Endothelial cell of umbilical vein (primary cell): ENCODE data around the gene IL17RD. TPM values are rescaled to one million over a fixed set of nuclear protein-coding genes. Genes with fewer than 3 reads are reported as not detected.

ENCODE experiments used
- BruUV-seq: library from RNA; stranded (reverse); fragments of 400-500 nt; replicated peaks from 2 replicates; lab custom pipeline; 2021; lab: Mats Ljungman, UMichigan
- CTCF ChIA-PET: fragments of 300-600, 350-600 bp; sonication (Branson Sonifier 250); formaldehyde crosslinking; loops from one replicate; lab custom pipeline; 2021; ENCODE audit warnings: antibody characterized with exemption, inconsistent platforms; lab: Charles Lee
- POLR2A ChIA-PET: fragments of 300-600, 350-600 bp; sonication (Branson Sonifier 250); formaldehyde crosslinking; loops from one replicate; lab custom pipeline; 2021; ENCODE audit warnings: antibody characterized with exemption, inconsistent platforms; lab: Charles Lee
- DNase-seq: peaks from one replicate; pipeline ENCODE4 v3.0.0-alpha.2; 2011; ENCODE audit warnings: low read depth, low spot score
- FAIRE-seq: peaks from 2 replicates; lab custom pipeline; 2011; peaks lifted over from hg19 to GRCh38; lab: Jason Lieb, UNC
- H2AFZ ChIP-seq: 2 replicates; pipeline ENCODE4 v1.6.0; 2012; ENCODE audit warnings: low read depth, low read length, control low read depth, inconsistent platforms
- H3K27ac ChIP-seq: 2 replicates; pipeline ENCODE4 v1.5.1; 2011; ENCODE audit warnings: low read depth, mild to moderate bottlenecking, control low read depth, low read length, moderate library complexity; ENCODE audit not compliant: insufficient read depth
- H3K27me3 ChIP-seq, 2 experiments: 2 replicates each; pipeline versions ENCODE4 v1.6.0 to v1.6.1; 2011; ENCODE audit warnings: low read length in 2 of 2, mixed read lengths in 1 of 2; ENCODE audit not compliant: control insufficient read depth in 2 of 2, insufficient read depth in 2 of 2
- H3K36me3 ChIP-seq, 2 experiments: 2 replicates in 1 of 2; 3 replicates in 1 of 2; pipeline ENCODE4 v1.5.1; 2011; ENCODE audit warnings: low read length in 2 of 2, mild to moderate bottlenecking in 1 of 2, moderate library complexity in 1 of 2; ENCODE audit not compliant: control insufficient read depth in 2 of 2, insufficient read depth in 2 of 2; ENCODE audit errors: extremely low read depth in 1 of 2
- H3K4me1 ChIP-seq: 3 replicates; pipeline ENCODE4 v1.5.1; 2011; ENCODE audit warnings: mild to moderate bottlenecking, low read length; ENCODE audit not compliant: control insufficient read depth, insufficient read depth; ENCODE audit errors: extremely low read depth
- H3K4me2 ChIP-seq: 2 replicates; pipeline ENCODE4 v1.6.1; 2011; ENCODE audit warnings: low read length, control low read depth, mixed read lengths; ENCODE audit not compliant: insufficient read depth
- H3K4me3 ChIP-seq, 3 experiments: fragments of 200-600 bp in 1 of 3; sonication (generic), shearing (Covaris generic) in 1 of 3; replicated peaks in 1 of 3; 2 replicates each; pipeline ENCODE4 v1.5.1; 2011 to 2016; ENCODE audit warnings: control low read depth in 3 of 3, low read length in 3 of 3, mild to moderate bottlenecking in 2 of 3, inconsistent platforms in 1 of 3, low read depth in 1 of 3, moderate library complexity in 1 of 3; ENCODE audit not compliant: insufficient read depth in 1 of 3
- H3K79me2 ChIP-seq: 2 replicates; pipeline ENCODE4 v1.6.0; 2012; ENCODE audit warnings: low read length, inconsistent platforms; ENCODE audit not compliant: control insufficient read depth, insufficient read depth
- H3K9ac ChIP-seq: replicated peaks from 2 replicates; pipeline ENCODE3; 2011; ENCODE audit warnings: low read length, control low read depth; ENCODE audit not compliant: insufficient read depth; ENCODE audit errors: extremely low read depth
- H3K9me1 ChIP-seq: replicated peaks from 3 replicates; pipeline ENCODE4 v1.6.0; 2011; ENCODE audit warnings: mild to moderate bottlenecking, low read length; ENCODE audit not compliant: control insufficient read depth, insufficient read depth; ENCODE audit errors: extremely low read depth
- H3K9me3 ChIP-seq: replicated peaks from 2 replicates; pipeline ENCODE4 v1.5.1; 2012; ENCODE audit warnings: low read length, inconsistent platforms; ENCODE audit not compliant: control insufficient read depth, insufficient read depth
- H4K20me1 ChIP-seq: replicated peaks from 2 replicates; pipeline ENCODE3; 2011; ENCODE audit warnings: mild to moderate bottlenecking, low read length; ENCODE audit not compliant: control insufficient read depth, insufficient read depth; ENCODE audit errors: extremely low read depth
- EZH2 ChIP-seq: IDR thresholded peaks from 2 replicates; pipeline ENCODE4 v1.6.1; 2012; ENCODE audit warnings: borderline replicate concordance, low read depth, mild to moderate bottlenecking, moderate library complexity, low read length, inconsistent platforms; ENCODE audit not compliant: severe bottlenecking
- FOS ChIP-seq: IDR thresholded peaks from 2 replicates; pipeline ENCODE4 v1.6.1; 2011; ENCODE audit warnings: mild to moderate bottlenecking, low read length, moderate library complexity, borderline replicate concordance; ENCODE audit not compliant: insufficient read depth
- GATA2 ChIP-seq: IDR thresholded peaks from 2 replicates; pipeline ENCODE4 v1.7.0; 2011; ENCODE audit warnings: low read depth, mild to moderate bottlenecking, moderate library complexity, mixed read lengths, low read length; ENCODE audit not compliant: insufficient read length, insufficient read depth
- JUN ChIP-seq: IDR thresholded peaks from 2 replicates; pipeline ENCODE4 v1.6.1; 2011; ENCODE audit warnings: borderline replicate concordance, low read depth; ENCODE audit not compliant: insufficient read length, insufficient read depth
- MYC ChIP-seq: IDR thresholded peaks from one replicate; pipeline ENCODE4 v1.6.1; 2011; ENCODE audit warnings: mild to moderate bottlenecking, low read depth, low read length
- POLR2A ChIP-seq: IDR thresholded peaks from 2 replicates; pipeline ENCODE4 v1.6.1; 2012; ENCODE audit warnings: low read depth, mild to moderate bottlenecking, control low read depth, low read length
- POLR2AphosphoS5 ChIP-seq: IDR thresholded peaks from 2 replicates; pipeline ENCODE4 v1.6.1; 2012; ENCODE audit warnings: low read depth, mild to moderate bottlenecking, control low read depth, low read length, moderate library complexity; ENCODE audit not compliant: insufficient read depth
- dilution Hi-C: fragments of 300-500 bp; cut with MboI; formaldehyde crosslinking; loops from one replicate; pipeline ENCODE4 v1.15.0; 2019; ENCODE audit warnings: low sequenced_read_pairs; ENCODE audit not compliant: extremely low pct_ligation_motif_present
- intact Hi-C: fragments of 100-400 bp; cut with micrococcal nuclease; formaldehyde crosslinking; loops from one replicate; pipeline ENCODE4 v1.10.0; 2022
- polyA plus RNA-seq, 4 experiments: library from polyadenylated mRNA; depleted of rRNA in 3 of 4; stranded (reverse) in 3 of 4; unstranded in 1 of 4; fragments of >200 nt; gene quantifications; 2 replicates each; pipeline versions ENCODE4 v1.2.1 to v1.2.3, GENCODE V29; 2011 to 2012; ENCODE audit warnings: missing spikeins in 1 of 4
- total RNA-seq: library from RNA; stranded (reverse); gene quantifications from 2 replicates; pipeline ENCODE4 v1.2.3, GENCODE V29; 2021
- TF ChIP-seq, protein P1 (sequence below), 2 donors: IDR thresholded peaks; 1 replicate in 1 of 2; 2 replicates in 1 of 2; pipeline ENCODE4 v1.5.1; 2011; ENCODE audit warnings: low read length in 2 of 2, mild to moderate bottlenecking in 2 of 2, moderate library complexity in 2 of 2, control low read depth in 1 of 2, inconsistent platforms in 1 of 2, low read depth in 1 of 2; ENCODE audit not compliant: insufficient read depth in 1 of 2; ENCODE audit errors: extremely low read depth in 1 of 2
- TF ChIP-seq, protein P2 (sequence below): IDR thresholded peaks from 2 replicates; pipeline ENCODE4 v1.6.1; 2011; ENCODE audit not compliant: insufficient read depth, insufficient read length

The IL17RD gene
- total and polyA plus RNA-seq, 2 donors (not counting 3 experiments of a cell fraction or from before 2014, with no cell fraction given): 0.36 to 0.93 TPM

GRCh38 chr3:57160765-57161538 lies 4.2 kb downstream of the IL17RD start:
- Histone ChIP-seq H2AFZ (no peak overlapping the region), H3K27ac (no peak overlapping the region), H4K20me1 (no peaks in the 10 kb centered on the region), H3K9ac (no peak overlapping the region), H3K4me2 (no peak overlapping the region), H3K9me1 (no peaks in the 10 kb centered on the region), H3K27me3 (peaks cover 57 to 64% of the 10 kb centered on the region in 2 experiments), H3K9me3 (no peaks in the 10 kb centered on the region), H3K36me3 (no peaks in the 10 kb centered on the region), H3K79me2 (no peaks in the 10 kb centered on the region), H3K4me1 (peaks cover 9% of the 10 kb centered on the region), H3K4me3 (no peak overlapping the region)
- BruUV-seq: no TSS peak
- peak; percentile 62 for FAIRE-seq
- ChIA-PET CTCF (interaction anchor here (0.6 to 3.7 kb wide), 2 partner anchors 9 to 25 kb away, joined by 3 to 20 read pairs; no protein-coding TSS in a partner anchor), POLR2A (no interaction called here)
- TF ChIP-seq JUN (no peak), EZH2 (no peak), GATA2 (no peak), MYC (no peak), FOS (no peak), POLR2A (no peak), POLR2AphosphoS5 (no peak)
- TF ChIP-seq, protein P1, sequence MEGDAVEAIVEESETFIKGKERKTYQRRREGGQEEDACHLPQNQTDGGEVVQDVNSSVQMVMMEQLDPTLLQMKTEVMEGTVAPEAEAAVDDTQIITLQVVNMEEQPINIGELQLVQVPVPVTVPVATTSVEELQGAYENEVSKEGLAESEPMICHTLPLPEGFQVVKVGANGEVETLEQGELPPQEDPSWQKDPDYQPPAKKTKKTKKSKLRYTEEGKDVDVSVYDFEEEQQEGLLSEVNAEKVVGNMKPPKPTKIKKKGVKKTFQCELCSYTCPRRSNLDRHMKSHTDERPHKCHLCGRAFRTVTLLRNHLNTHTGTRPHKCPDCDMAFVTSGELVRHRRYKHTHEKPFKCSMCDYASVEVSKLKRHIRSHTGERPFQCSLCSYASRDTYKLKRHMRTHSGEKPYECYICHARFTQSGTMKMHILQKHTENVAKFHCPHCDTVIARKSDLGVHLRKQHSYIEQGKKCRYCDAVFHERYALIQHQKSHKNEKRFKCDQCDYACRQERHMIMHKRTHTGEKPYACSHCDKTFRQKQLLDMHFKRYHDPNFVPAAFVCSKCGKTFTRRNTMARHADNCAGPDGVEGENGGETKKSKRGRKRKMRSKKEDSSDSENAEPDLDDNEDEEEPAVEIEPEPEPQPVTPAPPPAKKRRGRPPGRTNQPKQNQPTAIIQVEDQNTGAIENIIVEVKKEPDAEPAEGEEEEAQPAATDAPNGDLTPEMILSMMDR (IDR thresholded peaks at IDR 0.05; ENCODE audit: extremely low read depth in 1 of 2, insufficient read depth in 1 of 2, low read depth in 1 of 2, low read length in 2 of 2): no peak
- TF ChIP-seq, protein P2, sequence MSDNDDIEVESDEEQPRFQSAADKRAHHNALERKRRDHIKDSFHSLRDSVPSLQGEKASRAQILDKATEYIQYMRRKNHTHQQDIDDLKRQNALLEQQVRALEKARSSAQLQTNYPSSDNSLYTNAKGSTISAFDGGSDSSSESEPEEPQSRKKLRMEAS: no peak
- dilution Hi-C loops (no loop called here), intact Hi-C loops (no loop called here)
- no peak for DNase-seq
